ENCODE results near the gene ARL3. TPM values are rescaled to one million over a fixed set of nuclear protein-coding genes. Genes with fewer than 3 reads are reported as not detected.

ARL3 gene
- total RNA-seq, 4 donors from 2014 or later: 1.6 to 3.8 (median 3.2) TPM

DNA sequence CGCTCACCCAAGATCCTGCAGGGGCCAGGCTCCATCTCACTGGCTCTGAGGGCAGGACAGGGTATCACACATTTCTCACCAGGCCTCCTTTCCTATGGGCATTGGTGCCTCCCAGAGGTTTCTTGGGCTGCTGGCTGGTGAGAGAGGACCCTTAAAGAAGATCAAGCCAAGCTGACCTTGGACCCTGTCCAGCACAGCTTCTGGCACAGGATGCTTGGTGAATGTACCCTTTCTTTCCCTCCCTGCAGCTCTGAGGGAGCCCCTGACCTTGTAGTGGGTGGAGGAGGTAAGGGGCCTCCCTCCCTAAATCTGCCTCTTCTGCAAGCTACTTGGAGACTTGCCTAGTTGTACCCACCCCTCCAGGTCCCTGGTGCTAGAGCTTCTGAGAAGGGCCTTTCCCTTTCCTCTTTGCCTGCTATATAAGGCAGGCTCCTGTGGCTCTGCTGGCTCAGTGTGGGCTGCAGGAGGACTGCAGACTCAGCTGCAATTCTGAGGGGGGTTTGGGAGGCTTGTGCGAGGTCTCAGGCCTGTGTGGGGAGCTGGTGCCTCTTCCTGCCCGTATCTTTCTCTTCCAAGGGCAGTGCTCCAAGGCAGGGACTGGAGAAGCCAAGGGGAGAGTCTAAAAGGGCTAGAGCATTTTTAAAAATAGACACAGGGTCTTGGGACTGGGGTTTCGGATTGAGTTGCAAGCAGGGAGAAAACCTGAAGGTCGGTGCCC, 81.6 kb downstream of the ARL3 start:
- no peak for DNase-seq (ENCODE audit: low spot score in 2 of 2)
- intact Hi-C loops (cut with DNase I; ENCODE audit: low total_unique reads): no loop called here
- WGBS, 2 donors: 39 to 47% methylated on average over 5 of the region's 5 CpGs
- no peak for TF ChIP-seq CTCF (IDR thresholded peaks at IDR 0.05)
- no peak overlapping the region for H3K4me3 ChIP-seq (ENCODE audit: low read depth, poor library complexity, severe bottlenecking)

DNA sequence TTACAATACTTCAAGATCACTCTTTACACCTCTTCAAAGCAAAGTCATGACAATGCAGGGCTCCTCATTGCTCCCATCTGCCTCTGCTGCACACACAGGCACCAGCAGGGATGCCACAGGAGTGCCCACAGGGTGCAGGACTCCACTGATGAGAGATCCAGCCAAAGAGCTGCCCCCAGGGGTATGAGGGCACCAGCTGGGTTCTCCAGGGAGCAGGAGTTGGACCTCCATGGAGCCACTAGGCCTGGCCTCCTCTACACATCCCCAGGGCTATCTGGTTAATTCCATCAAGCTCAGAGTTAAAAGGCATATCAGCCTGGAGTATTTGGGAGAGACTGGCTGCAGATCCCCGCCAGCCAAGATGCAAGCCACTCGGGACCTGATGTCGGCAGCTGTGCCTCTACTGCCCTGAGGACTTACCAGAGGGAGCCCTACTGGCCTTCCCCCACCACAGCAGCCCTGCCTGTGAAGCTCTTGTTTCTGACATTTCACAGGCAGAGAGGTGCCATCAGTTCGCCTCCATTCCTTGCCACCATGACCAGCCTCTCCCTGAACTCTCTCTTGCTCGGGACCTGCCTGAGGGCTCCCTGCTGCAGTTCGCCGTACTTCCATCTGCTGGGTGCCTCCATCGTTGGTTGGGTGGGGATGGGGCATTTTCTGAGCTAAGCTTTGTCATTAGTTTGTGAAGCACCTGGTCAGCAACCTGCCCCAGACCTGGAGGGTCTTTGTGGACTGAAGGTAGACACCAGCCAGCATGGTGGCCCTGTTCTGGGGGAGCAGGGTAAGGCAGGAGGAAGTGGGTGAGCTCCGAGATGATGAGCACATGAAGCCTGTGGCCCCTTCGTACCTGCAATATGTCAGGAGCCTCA, 82.4 kb downstream of the ARL3 start:
- intact Hi-C loops (cut with DNase I; ENCODE audit: low total_unique reads): no loop called here
- 90 to 93% methylated on average over 10 of the region's 10 CpGs for WGBS, 2 donors
- TF ChIP-seq POLR2A (IDR thresholded peaks at IDR 0.05): no peak
- no peak for TF ChIP-seq CTCF (IDR thresholded peaks at IDR 0.05)

GRCh38 chr10:102630663-102631062, 83.5 kb downstream of the ARL3 start:
- TF ChIP-seq POLR2A (IDR thresholded peaks at IDR 0.05) (no peak), CTCF (IDR thresholded peaks at IDR 0.05) (no peak)
- intact Hi-C loops (cut with DNase I; ENCODE audit: low total_unique reads): no loop called here
- no peak overlapping the region for H3K4me3 ChIP-seq (ENCODE audit: low read depth, poor library complexity, severe bottlenecking)
- WGBS, 2 donors: 64 to 75% methylated on average over 6 of the region's 6 CpGs
- no peak for DNase-seq (ENCODE audit: low spot score in 2 of 2)

More for the DNA sequence above, 82.4 kb downstream of the ARL3 start:
- no peak overlapping the region for H3K4me3 ChIP-seq (ENCODE audit: low read depth, poor library complexity, severe bottlenecking)
- no peak for DNase-seq (ENCODE audit: low spot score in 2 of 2)

- 81 to 84% methylated on average over 22 of the region's 22 CpGs for WGBS, 2 donors
- H3K4me3 ChIP-seq (ENCODE audit: low read depth, poor library complexity, severe bottlenecking): no peak overlapping the region
- TF ChIP-seq POLR2A (IDR thresholded peaks at IDR 0.05) (no peak), CTCF (IDR thresholded peaks at IDR 0.05) (no peak)
- DNase-seq (ENCODE audit: low spot score in 2 of 2): no peak
- intact Hi-C loops (cut with DNase I; ENCODE audit: low total_unique reads): no loop called here
Measured at GRCh38 chr10:102629661-102630614, 84.3 kb downstream of the ARL3 start.

DNA sequence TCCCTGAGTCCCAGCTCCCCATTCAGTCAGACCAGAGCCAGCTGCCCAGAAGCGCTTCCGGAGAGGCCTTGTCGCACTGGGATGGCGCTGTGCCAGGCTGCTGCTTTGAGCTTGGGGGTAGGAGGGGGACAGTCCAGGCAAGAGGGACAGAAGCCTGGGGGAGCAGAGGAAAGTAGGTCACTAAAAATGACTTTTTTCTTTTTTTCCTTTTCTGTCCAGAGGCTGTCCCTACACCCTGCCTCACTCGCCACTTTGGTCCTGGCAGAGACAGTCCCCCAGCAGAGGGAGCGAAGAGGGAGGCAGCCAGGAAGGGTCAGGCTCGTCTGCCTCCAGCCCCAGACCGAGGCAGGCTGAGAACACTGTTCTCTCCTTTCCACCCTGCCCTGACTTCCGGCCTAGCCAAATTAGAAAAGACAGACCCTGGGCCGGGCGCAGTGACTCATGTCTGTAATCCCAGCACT, 85.7 kb downstream of the ARL3 start:
- no peak for DNase-seq (ENCODE audit: low spot score in 2 of 2)
- TF ChIP-seq CTCF (IDR thresholded peaks at IDR 0.05): no peak
- TF ChIP-seq POLR2A (IDR thresholded peaks at IDR 0.05): no peak
- H3K4me3 ChIP-seq (ENCODE audit: low read depth, poor library complexity, severe bottlenecking): no peak overlapping the region
- 52 to 72% methylated on average over 11 of the region's 11 CpGs for WGBS, 2 donors
- intact Hi-C loops (cut with DNase I; ENCODE audit: low total_unique reads): no loop called here

Data from lower leg skin (tissue), 4 donors.